ENCODE results near the gene SNTB2. TPM values are rescaled to one million over a fixed set of nuclear protein-coding genes. Genes with fewer than 3 reads are reported as not detected.

Gene SNTB2
- total and polyA plus RNA-seq, 2 of the 13 experiments (the other 11 are each of a cell fraction or from before 2014, with no cell fraction given), result 11.5 to 19.2 TPM

DNA sequence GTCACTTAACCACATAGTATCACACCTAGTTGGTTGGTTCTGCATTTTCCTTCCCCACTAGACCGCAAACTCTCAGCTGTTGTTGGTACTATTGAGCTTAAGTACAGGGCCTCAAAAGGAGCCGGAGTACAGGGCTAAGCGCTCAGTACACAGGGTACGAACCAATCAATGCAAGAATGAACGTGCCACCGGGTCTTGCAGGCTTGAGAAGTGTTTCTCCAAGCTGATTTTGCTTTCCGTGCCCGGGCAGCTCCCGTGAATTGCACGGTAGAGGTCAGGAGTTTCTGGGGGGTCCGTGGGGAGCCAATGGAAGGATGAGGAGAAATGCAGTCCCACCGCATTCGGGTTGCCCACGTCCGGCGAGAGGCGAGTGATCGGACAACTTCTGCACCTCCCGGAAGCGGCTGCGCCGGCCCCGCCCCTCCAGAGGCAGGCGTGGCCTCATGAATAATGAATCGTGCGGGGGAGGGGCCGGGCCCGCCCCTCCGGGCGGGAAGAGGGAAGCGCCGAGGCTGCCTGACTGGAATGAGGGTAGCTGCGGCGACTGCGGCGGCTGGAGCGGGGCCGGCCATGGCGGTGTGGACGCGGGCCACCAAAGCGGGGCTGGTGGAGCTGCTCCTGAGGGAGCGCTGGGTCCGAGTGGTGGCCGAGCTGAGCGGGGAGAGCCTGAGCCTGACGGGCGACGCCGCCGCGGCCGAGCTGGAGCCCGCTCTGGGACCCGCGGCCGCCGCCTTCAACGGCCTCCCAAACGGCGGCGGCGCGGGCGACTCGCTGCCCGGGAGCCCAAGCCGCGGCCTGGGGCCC, at the start of gene SNTB2 (continued):
- TF ChIP-seq, protein P1, sequence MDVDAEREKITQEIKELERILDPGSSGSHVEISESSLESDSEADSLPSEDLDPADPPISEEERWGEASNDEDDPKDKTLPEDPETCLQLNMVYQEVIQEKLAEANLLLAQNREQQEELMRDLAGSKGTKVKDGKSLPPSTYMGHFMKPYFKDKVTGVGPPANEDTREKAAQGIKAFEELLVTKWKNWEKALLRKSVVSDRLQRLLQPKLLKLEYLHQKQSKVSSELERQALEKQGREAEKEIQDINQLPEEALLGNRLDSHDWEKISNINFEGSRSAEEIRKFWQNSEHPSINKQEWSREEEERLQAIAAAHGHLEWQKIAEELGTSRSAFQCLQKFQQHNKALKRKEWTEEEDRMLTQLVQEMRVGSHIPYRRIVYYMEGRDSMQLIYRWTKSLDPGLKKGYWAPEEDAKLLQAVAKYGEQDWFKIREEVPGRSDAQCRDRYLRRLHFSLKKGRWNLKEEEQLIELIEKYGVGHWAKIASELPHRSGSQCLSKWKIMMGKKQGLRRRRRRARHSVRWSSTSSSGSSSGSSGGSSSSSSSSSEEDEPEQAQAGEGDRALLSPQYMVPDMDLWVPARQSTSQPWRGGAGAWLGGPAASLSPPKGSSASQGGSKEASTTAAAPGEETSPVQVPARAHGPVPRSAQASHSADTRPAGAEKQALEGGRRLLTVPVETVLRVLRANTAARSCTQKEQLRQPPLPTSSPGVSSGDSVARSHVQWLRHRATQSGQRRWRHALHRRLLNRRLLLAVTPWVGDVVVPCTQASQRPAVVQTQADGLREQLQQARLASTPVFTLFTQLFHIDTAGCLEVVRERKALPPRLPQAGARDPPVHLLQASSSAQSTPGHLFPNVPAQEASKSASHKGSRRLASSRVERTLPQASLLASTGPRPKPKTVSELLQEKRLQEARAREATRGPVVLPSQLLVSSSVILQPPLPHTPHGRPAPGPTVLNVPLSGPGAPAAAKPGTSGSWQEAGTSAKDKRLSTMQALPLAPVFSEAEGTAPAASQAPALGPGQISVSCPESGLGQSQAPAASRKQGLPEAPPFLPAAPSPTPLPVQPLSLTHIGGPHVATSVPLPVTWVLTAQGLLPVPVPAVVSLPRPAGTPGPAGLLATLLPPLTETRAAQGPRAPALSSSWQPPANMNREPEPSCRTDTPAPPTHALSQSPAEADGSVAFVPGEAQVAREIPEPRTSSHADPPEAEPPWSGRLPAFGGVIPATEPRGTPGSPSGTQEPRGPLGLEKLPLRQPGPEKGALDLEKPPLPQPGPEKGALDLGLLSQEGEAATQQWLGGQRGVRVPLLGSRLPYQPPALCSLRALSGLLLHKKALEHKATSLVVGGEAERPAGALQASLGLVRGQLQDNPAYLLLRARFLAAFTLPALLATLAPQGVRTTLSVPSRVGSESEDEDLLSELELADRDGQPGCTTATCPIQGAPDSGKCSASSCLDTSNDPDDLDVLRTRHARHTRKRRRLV (CRISPR knock-in tag; IDR thresholded peaks at IDR 0.05), result 0 out of 2 replicates have a peak, but pooled peaks have one; percentile 65
- TF ChIP-seq, protein P2, sequence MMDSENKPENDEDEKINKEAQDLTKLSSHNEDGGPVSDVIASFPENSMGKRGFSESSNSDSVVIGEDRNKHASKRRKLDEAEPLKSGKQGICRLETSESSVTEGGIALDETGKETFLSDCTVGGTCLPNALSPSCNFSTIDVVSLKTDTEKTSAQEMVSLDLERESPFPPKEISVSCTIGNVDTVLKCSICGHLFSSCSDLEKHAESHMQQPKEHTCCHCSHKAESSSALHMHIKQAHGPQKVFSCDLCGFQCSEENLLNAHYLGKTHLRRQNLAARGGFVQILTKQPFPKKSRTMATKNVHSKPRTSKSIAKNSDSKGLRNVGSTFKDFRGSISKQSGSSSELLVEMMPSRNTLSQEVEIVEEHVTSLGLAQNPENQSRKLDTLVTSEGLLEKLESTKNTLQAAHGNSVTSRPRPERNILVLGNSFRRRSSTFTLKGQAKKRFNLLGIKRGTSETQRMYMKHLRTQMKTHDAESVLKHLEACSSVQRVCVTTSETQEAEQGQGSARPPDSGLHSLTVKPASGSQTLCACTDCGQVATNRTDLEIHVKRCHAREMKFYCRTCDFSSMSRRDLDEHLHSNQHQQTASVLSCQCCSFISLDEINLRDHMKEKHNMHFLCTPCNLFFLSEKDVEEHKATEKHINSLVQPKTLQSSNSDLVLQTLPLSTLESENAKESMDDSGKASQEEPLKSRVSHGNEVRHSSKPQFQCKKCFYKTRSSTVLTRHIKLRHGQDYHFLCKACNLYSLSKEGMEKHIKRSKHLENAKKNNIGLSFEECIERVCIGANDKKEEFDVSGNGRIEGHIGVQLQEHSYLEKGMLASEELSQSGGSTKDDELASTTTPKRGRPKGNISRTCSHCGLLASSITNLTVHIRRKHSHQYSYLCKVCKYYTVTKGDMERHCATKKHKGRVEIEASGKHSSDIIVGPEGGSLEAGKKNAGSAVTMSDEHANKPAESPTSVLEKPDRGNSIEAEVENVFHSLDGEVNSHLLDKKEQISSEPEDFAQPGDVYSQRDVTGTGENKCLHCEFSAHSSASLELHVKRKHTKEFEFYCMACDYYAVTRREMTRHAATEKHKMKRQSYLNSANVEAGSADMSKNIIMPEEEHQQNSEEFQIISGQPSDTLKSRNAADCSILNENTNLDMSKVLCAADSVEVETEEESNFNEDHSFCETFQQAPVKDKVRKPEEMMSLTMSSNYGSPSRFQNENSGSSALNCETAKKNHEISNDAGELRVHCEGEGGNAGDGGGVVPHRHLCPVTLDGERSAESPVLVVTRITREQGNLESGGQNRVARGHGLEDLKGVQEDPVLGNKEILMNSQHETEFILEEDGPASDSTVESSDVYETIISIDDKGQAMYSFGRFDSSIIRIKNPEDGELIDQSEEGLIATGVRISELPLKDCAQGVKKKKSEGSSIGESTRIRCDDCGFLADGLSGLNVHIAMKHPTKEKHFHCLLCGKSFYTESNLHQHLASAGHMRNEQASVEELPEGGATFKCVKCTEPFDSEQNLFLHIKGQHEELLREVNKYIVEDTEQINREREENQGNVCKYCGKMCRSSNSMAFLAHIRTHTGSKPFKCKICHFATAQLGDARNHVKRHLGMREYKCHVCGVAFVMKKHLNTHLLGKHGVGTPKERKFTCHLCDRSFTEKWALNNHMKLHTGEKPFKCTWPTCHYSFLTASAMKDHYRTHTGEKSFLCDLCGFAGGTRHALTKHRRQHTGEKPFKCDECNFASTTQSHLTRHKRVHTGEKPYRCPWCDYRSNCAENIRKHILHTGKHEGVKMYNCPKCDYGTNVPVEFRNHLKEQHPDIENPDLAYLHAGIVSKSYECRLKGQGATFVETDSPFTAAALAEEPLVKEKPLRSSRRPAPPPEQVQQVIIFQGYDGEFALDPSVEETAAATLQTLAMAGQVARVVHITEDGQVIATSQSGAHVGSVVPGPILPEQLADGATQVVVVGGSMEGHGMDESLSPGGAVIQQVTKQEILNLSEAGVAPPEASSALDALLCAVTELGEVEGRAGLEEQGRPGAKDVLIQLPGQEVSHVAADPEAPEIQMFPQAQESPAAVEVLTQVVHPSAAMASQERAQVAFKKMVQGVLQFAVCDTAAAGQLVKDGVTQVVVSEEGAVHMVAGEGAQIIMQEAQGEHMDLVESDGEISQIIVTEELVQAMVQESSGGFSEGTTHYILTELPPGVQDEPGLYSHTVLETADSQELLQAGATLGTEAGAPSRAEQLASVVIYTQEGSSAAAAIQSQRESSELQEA (CRISPR knock-in tag; IDR thresholded peaks at IDR 0.05; ENCODE audit: not compliant biosample characterization), result peak; percentile 43
- TF ChIP-seq GTF2F1 (IDR thresholded peaks at IDR 0.05; ENCODE audit: low read length), result no peak
- peak; percentile 58; the same call in 1 of the 2 replicates for TF ChIP-seq ZNF777 (CRISPR knock-in tag; IDR thresholded peaks at IDR 0.05)
- TF ChIP-seq HDAC2 (CRISPR knock-in tag; IDR thresholded peaks at IDR 0.05), result peak; percentile 78
- TF ChIP-seq, protein P3, sequence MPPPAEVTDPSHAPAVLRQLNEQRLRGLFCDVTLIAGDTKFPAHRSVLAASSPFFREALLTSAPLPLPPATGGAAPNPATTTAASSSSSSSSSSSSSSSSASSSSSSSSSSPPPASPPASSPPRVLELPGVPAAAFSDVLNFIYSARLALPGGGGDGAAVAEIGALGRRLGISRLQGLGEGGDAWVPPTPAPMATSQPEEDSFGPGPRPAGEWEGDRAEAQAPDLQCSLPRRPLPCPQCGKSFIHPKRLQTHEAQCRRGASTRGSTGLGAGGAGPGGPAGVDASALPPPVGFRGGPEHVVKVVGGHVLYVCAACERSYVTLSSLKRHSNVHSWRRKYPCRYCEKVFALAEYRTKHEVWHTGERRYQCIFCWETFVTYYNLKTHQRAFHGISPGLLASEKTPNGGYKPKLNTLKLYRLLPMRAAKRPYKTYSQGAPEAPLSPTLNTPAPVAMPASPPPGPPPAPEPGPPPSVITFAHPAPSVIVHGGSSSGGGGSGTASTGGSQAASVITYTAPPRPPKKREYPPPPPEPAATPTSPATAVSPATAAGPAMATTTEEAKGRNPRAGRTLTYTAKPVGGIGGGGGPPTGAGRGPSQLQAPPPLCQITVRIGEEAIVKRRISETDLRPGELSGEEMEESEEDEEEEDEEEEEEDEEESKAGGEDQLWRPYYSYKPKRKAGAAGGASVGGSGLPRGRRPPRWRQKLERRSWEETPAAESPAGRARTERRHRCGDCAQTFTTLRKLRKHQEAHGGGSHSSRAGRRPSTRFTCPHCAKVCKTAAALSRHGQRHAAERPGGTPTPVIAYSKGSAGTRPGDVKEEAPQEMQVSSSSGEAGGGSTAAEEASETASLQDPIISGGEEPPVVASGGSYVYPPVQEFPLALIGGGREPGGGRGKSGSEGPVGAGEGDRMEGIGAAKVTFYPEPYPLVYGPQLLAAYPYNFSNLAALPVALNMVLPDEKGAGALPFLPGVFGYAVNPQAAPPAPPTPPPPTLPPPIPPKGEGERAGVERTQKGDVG (CRISPR knock-in tag; IDR thresholded peaks at IDR 0.05; ENCODE audit: borderline replicate concordance), result peak; percentile 42; the same call in 1 of the 2 replicates
- TF ChIP-seq, protein P4, sequence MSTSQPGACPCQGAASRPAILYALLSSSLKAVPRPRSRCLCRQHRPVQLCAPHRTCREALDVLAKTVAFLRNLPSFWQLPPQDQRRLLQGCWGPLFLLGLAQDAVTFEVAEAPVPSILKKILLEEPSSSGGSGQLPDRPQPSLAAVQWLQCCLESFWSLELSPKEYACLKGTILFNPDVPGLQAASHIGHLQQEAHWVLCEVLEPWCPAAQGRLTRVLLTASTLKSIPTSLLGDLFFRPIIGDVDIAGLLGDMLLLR (CRISPR knock-in tag; IDR thresholded peaks at IDR 0.05), result peak; percentile 65; the same call in 1 of the 2 replicates
- no peak; the same call in 1 of the 2 replicates for TF ChIP-seq RNF2 (conservative IDR thresholded peaks at IDR 0.05; ENCODE audit: low read depth)
- no peak for TF ChIP-seq ZNF850 (CRISPR knock-in tag; conservative IDR thresholded peaks at IDR 0.05)
- 0 out of 2 replicates have a peak, but pooled peaks have one; percentile 2 for TF ChIP-seq HMGA1 (CRISPR knock-in tag; conservative IDR thresholded peaks at IDR 0.05)
